Rectal smooth muscle tissue (tissue), 1 donor: Measurements from ENCODE around the gene REPS1.
"Not testable (repeated sequence)": the region's sequence is repeated elsewhere in the genome, so short reads cannot be mapped to it uniquely, and the experiment has no call there.

ENCODE experiments used
- H3K27ac ChIP-seq: one replicate; pipeline ENCODE4 v1.7.0; 2013; ENCODE audit warnings: low read depth, low read length, inconsistent platforms
- H3K27me3 ChIP-seq: one replicate; pipeline ENCODE4 v1.7.0; 2013; ENCODE audit warnings: low read length; ENCODE audit not compliant: control insufficient read depth, insufficient read depth
- H3K36me3 ChIP-seq: one replicate; pipeline ENCODE4 v1.7.0; 2013; ENCODE audit warnings: low read length; ENCODE audit not compliant: control insufficient read depth, insufficient read depth
- H3K4me1 ChIP-seq: one replicate; pipeline ENCODE4 v1.7.0; 2013; ENCODE audit warnings: low read length; ENCODE audit not compliant: control insufficient read depth, insufficient read depth
- H3K4me3 ChIP-seq: one replicate; pipeline ENCODE4 v1.7.0; 2013; ENCODE audit warnings: low read length
- H3K9ac ChIP-seq: one replicate; pipeline ENCODE4 v1.7.0; 2013; ENCODE audit warnings: low read length

REPS1 gene

GRCh38 chr6:138959521-138959920 is 28.5 kb downstream of the REPS1 start:
- no peak overlapping the region for H3K9ac ChIP-seq
- peaks cover 3% of the 10 kb centered on the region for H3K4me1 ChIP-seq
- no peak overlapping the region for H3K27ac ChIP-seq
- H3K36me3 ChIP-seq = no peaks in the 10 kb centered on the region
- no peak overlapping the region for H3K4me3 ChIP-seq
- no peaks in the 10 kb centered on the region for H3K27me3 ChIP-seq

- H3K27me3 ChIP-seq = no peaks in the 10 kb centered on the region
- no peak overlapping the region for H3K4me3 ChIP-seq
- H3K27ac ChIP-seq = no peak overlapping the region
- no peak overlapping the region for H3K9ac ChIP-seq
- H3K4me1 ChIP-seq = peaks cover 3% of the 10 kb centered on the region
- H3K36me3 ChIP-seq = no peaks in the 10 kb centered on the region
Observed at GRCh38 chr6:138958595-138958994, 29.5 kb downstream of the REPS1 start.

GRCh38 chr6:138957903-138958302 is 30.1 kb downstream of the REPS1 start:
- Histone ChIP-seq H3K27me3 (no peaks in the 10 kb centered on the region), H3K4me1 (peaks cover 3% of the 10 kb centered on the region), H3K36me3 (no peaks in the 10 kb centered on the region), H3K9ac (no peak overlapping the region), H3K4me3 (no peak overlapping the region), H3K27ac (no peak overlapping the region)

- Histone ChIP-seq H3K4me3 (no peak overlapping the region), H3K4me1 (peaks cover 3% of the 10 kb centered on the region), H3K9ac (no peak overlapping the region), H3K27ac (no peak overlapping the region), H3K27me3 (no peaks in the 10 kb centered on the region), H3K36me3 (no peaks in the 10 kb centered on the region)
Observed at GRCh38 chr6:138957484-138957883, 30.6 kb downstream of the REPS1 start.

GRCh38 chr6:138956244-138956924 is 31.7 kb downstream of the REPS1 start:
- no peaks in the 10 kb centered on the region for H3K27me3 ChIP-seq
- H3K4me3 ChIP-seq = no peak overlapping the region
- H3K36me3 ChIP-seq = no peaks in the 10 kb centered on the region
- peaks cover 3% of the 10 kb centered on the region for H3K4me1 ChIP-seq
- H3K9ac ChIP-seq = no peak overlapping the region
- H3K27ac ChIP-seq = no peak overlapping the region

- Histone ChIP-seq H3K4me3 (no peak overlapping the region), H3K4me1 (peaks cover 3% of the 10 kb centered on the region), H3K9ac (no peak overlapping the region), H3K36me3 (no peaks in the 10 kb centered on the region), H3K27me3 (no peaks in the 10 kb centered on the region), H3K27ac (no peak overlapping the region)
Observed at GRCh38 chr6:138955262-138955661, 32.8 kb downstream of the REPS1 start.

GRCh38 chr6:138953451-138953850 is 34.6 kb downstream of the REPS1 start:
- no peak overlapping the region for H3K27ac ChIP-seq
- no peaks in the 10 kb centered on the region for H3K36me3 ChIP-seq
- H3K9ac ChIP-seq = no peak overlapping the region
- no peak overlapping the region for H3K4me3 ChIP-seq
- H3K4me1 ChIP-seq = no peaks in the 10 kb centered on the region
- H3K27me3 ChIP-seq = no peaks in the 10 kb centered on the region

- Histone ChIP-seq H3K27me3 (no peaks in the 10 kb centered on the region), H3K4me3 (no peak overlapping the region), H3K4me1 (peaks cover 2% of the 10 kb centered on the region), H3K36me3 (peaks cover 3% of the 10 kb centered on the region), H3K9ac (no peak overlapping the region), H3K27ac (no peak overlapping the region)
Observed at GRCh38 chr6:138948546-138949179, 39.4 kb downstream of the REPS1 start.

GRCh38 chr6:138948004-138948403 is 40.0 kb downstream of the REPS1 start:
- Histone ChIP-seq H3K36me3 (peaks cover 3% of the 10 kb centered on the region), H3K9ac (no peak overlapping the region), H3K4me1 (peaks cover 2% of the 10 kb centered on the region), H3K27me3 (no peaks in the 10 kb centered on the region), H3K27ac (no peak overlapping the region), H3K4me3 (no peak overlapping the region)

- no peak overlapping the region for H3K27ac ChIP-seq
- H3K4me1 ChIP-seq = peaks cover 2% of the 10 kb centered on the region
- no peak overlapping the region for H3K9ac ChIP-seq
- H3K4me3 ChIP-seq = no peak overlapping the region
- H3K27me3 ChIP-seq = no peaks in the 10 kb centered on the region
- peaks cover 5% of the 10 kb centered on the region for H3K36me3 ChIP-seq
Observed at GRCh38 chr6:138945354-138945753, 42.7 kb downstream of the REPS1 start.

- H3K36me3 ChIP-seq = peaks cover 5% of the 10 kb centered on the region
- no peak overlapping the region for H3K4me3 ChIP-seq
- H3K4me1 ChIP-seq = peaks cover 2% of the 10 kb centered on the region
- H3K27ac ChIP-seq = no peak overlapping the region
- H3K27me3 ChIP-seq = no peaks in the 10 kb centered on the region
- H3K9ac ChIP-seq = no peak overlapping the region
Observed at GRCh38 chr6:138944412-138944811, 43.6 kb downstream of the REPS1 start.

- Histone ChIP-seq H3K9ac (no peak overlapping the region), H3K27ac (no peak overlapping the region), H3K4me1 (peaks cover 2% of the 10 kb centered on the region), H3K36me3 (peaks cover 5% of the 10 kb centered on the region), H3K4me3 (no peak overlapping the region), H3K27me3 (no peaks in the 10 kb centered on the region)
Observed at GRCh38 chr6:138943089-138943625, 44.9 kb downstream of the REPS1 start.

- H3K27me3 ChIP-seq, H3K4me3 ChIP-seq, H3K27ac ChIP-seq, H3K9ac ChIP-seq, H3K36me3 ChIP-seq, H3K4me1 ChIP-seq: not testable (repeated sequence)
Observed at GRCh38 chr6:138936873-138937272, 51.2 kb downstream of the REPS1 start.
